Large intestine (tissue), 3 donors: ENCODE results near the gene B4GALT2. TPM values are rescaled to one million over a fixed set of nuclear protein-coding genes. Genes with fewer than 3 reads are reported as not detected.

Experiments
- DNase-seq, 2 donors: peaks; one replicate each; pipeline versions ENCODE4 v3.0.0 to v3.0.0-alpha.2; 2013
- H3K27ac ChIP-seq: one replicate; pipeline ENCODE4 v1.5.1; 2013; ENCODE audit warnings: low read length
- H3K27me3 ChIP-seq: 2 replicates; pipeline ENCODE4 v1.6.1; 2013; ENCODE audit warnings: low read length; ENCODE audit not compliant: control insufficient read depth, insufficient read depth
- H3K36me3 ChIP-seq: 2 replicates; pipeline ENCODE4 v1.6.1; 2013; ENCODE audit warnings: low read length; ENCODE audit not compliant: control insufficient read depth, insufficient read depth
- H3K4me1 ChIP-seq: one replicate; pipeline ENCODE4 v1.6.1; 2013; ENCODE audit warnings: low read length; ENCODE audit not compliant: control insufficient read depth, insufficient read depth
- H3K4me3 ChIP-seq: one replicate; pipeline ENCODE4 v1.5.1; 2013; ENCODE audit warnings: low read length
- H3K9me3 ChIP-seq: one replicate; pipeline ENCODE4 v1.6.1; 2013; ENCODE audit warnings: mild to moderate bottlenecking, low read depth, low read length, moderate library complexity; ENCODE audit not compliant: control insufficient read depth
- WGBS: methylation state at CpG from one replicate; pipeline ENCODE4 v1.1.5; 2013; ENCODE audit warnings: low lambda C conversion rate; ENCODE audit not compliant: insufficient coverage; 5-methylcytosine and 5-hydroxymethylcytosine counted together
- polyA plus RNA-seq: library from polyadenylated mRNA; unstranded; fragments of 120-200 nt; gene quantifications from one replicate; pipeline ENCODE4 v1.2.1, GENCODE V29; 2013

The B4GALT2 gene
- polyA plus RNA-seq, 1 donor = 37.4 TPM

DNA sequence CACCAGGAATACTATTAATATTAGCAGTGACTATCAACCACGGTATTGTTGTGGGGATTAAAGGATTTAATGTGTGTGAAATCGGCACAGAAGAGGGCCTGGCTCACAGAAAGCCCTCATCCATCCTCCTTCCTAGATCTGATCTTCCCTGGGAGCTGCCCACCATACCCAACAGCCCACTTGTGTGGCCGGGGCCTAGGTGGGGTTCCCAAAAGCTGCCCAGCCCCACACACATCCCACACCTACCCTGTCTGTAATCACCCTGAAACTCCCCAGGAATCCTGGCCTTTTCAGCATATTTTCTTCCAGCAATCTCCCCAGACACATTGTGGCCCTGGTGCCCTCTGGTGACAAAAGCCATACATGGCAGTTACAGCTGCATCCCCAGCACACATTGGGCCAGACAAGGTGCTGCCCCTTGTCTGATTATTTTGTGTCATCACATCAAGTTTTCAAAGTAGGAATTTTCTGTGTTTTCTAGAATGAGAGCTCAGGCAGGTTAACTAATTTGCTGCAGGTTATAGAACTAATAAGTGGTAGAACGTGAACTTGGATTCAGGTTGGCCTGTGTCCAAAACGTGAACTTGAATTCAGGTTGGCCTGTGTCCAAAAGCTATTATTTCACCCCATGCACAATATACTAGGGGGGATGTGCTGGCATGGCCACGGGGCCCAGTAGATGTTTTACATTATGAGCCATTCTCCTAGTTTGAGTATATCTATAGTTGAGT lies 57.6 kb downstream of the B4GALT2 start:
- WGBS = no CpG with 5 or more reads among the region's 6 CpGs
- peak overlapping the region; percentile 30 for H3K27ac ChIP-seq

DNA sequence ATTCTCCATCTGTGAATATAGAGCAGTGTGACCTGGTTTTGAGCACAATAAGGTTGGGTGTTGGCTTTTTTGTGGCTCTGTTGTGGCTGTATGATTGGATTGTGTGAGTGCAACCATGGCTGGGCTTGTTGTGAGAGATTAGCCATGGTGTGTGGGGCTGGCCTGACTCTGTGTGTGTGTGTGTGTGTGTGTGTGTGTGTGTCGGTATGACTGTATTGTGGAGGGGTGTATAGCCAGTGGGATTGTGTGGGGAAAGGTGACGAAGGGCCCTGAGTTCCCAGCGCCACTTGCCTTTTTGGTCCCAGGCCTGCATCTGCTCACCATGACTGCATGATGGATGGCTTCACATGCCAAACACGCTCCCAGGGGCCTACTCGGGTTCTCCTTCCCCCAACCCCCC lies 58.1 kb downstream of the B4GALT2 start:
- no peaks in the 10 kb centered on the region for H3K27me3 ChIP-seq
- H3K27ac ChIP-seq = no peak overlapping the region
- H3K36me3 ChIP-seq = no peaks in the 10 kb centered on the region
- WGBS = no CpG with 5 or more reads among the region's 5 CpGs
- no peak for DNase-seq
- H3K4me1 ChIP-seq = peaks cover 23% of the 10 kb centered on the region
- no peaks in the 10 kb centered on the region for H3K9me3 ChIP-seq
- no peak overlapping the region for H3K4me3 ChIP-seq

More for the DNA sequence above, 57.6 kb downstream of the B4GALT2 start:
- DNase-seq = peak; percentile 61 to 62
- Histone ChIP-seq H3K27me3 (no peaks in the 10 kb centered on the region), H3K9me3 (no peaks in the 10 kb centered on the region), H3K4me1 (peaks cover 29% of the 10 kb centered on the region), H3K4me3 (no peak overlapping the region), H3K36me3 (no peaks in the 10 kb centered on the region)

DNA sequence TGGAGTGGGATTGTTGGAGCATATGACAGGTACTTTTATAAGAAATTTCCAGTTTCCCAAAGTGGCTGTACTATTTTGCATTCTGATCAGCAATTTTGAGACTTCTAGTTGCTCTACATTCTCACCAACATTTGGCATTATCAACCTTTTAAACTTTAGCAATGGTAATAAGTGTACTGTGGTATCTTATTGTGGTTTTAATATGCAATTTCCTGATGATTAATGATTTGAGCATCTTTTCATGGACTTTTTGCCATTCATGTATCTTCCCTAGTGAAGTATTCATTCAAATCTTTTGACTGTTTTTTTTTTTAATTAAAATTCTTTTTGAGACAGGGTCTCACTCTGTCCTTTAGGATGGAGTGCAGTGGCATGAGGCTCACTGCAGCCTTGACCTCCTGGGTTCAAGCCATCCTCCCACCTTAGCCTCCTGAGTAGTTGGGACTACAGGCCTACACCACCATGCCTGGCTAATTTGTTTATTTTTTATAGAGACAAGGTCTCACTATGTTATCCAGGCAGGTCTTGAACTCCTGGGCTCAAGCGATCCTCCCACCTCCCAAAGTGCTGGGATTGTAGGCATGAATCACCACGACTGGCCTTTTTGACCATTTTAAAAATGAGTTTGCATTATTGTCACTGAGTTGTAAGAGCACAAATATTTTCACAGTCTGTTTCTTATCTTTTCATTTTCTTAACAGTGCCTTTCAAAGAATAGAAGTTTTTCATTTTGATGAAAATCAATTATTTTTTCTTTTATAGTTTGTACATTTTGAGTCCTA lies 60.1 kb downstream of the B4GALT2 start:
- H3K9me3 ChIP-seq = no peaks in the 10 kb centered on the region
- no peak for DNase-seq
- 83% methylated on average over 1 of the region's 2 CpGs for WGBS
- no peaks in the 10 kb centered on the region for H3K36me3 ChIP-seq
- peaks cover 11% of the 10 kb centered on the region for H3K4me1 ChIP-seq
- no peaks in the 10 kb centered on the region for H3K27me3 ChIP-seq
- no peak overlapping the region for H3K27ac ChIP-seq
- H3K4me3 ChIP-seq = no peak overlapping the region

GRCh38 chr1:44040418-44040817 lies 61.4 kb downstream of the B4GALT2 start:
- Histone ChIP-seq H3K27ac (no peak overlapping the region), H3K9me3 (no peaks in the 10 kb centered on the region), H3K4me1 (peaks cover 11% of the 10 kb centered on the region), H3K27me3 (no peaks in the 10 kb centered on the region), H3K36me3 (no peaks in the 10 kb centered on the region), H3K4me3 (no peak overlapping the region)
- DNase-seq = no peak
- 100% methylated on average over 1 of the region's 2 CpGs for WGBS

Other genes with a start within 250 kb of the B4GALT2 start
- gene ARTN, start 45.4 kb upstream of the B4GALT2 start, polyA plus RNA-seq = 1.4 TPM
- 26.1 TPM for gene IPO13, start 32.3 kb upstream of the B4GALT2 start, polyA plus RNA-seq
- gene DPH2, start 9.2 kb upstream of the B4GALT2 start, polyA plus RNA-seq = 19.9 TPM
- 113 TPM for gene ATP6V0B, start 4.2 kb upstream of the B4GALT2 start, polyA plus RNA-seq
- gene CCDC24, start 12.4 kb downstream of the B4GALT2 start, polyA plus RNA-seq = 23.4 TPM
- gene SLC6A9, start 52.3 kb downstream of the B4GALT2 start, polyA plus RNA-seq = 3.5 TPM
- 0.04 TPM for gene KLF17, start 139.6 kb downstream of the B4GALT2 start, polyA plus RNA-seq
- gene KLF18, start 162.4 kb downstream of the B4GALT2 start, polyA plus RNA-seq = not detected
- 54.6 TPM for gene DMAP1, start 234.3 kb downstream of the B4GALT2 start, polyA plus RNA-seq